ENCODE data around the gene TSPAN9.

DNA sequence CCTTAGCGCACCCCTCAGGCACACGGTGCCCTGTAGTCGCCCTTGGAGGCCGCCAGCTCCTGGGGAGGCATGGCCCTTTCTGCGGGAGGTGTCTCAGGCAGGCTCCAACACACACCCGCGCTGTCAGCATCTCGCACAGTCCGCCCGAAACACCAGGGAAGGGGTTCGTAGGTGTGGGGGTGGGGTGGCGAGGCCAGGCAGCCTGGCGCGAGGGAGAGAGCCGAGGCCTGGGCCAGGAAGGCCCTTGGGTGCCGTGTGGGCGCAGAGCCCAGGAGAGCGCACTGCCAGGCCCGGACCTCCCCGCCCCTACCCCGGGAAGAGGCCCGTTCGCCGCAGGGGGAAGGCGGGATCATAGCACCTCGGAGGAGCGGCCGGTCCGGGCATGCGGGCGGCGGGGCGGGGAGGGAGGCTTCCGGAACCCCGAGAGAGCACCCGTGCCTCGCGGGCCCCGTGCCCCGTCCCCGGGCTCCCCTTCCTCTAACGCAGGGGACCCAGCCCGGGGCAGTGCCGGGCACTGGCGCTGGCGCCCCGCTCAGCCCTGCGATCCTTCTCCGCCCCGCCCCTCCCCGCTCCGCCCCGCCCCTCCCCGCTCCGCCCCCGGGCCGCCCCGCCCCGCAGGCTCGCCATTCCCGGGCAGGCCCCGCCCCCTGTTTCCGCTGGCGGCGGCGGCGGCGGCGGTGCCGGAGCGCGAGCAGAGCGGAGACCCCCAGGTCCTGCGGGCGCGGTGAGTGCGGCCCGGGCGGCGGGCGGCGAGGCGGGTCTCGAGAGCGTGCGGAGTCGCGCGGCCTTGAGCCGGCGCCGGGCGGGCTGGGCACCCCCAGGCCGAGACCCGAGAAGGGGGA lies at the start of gene TSPAN9:
- TF ChIP-seq, protein P1, sequence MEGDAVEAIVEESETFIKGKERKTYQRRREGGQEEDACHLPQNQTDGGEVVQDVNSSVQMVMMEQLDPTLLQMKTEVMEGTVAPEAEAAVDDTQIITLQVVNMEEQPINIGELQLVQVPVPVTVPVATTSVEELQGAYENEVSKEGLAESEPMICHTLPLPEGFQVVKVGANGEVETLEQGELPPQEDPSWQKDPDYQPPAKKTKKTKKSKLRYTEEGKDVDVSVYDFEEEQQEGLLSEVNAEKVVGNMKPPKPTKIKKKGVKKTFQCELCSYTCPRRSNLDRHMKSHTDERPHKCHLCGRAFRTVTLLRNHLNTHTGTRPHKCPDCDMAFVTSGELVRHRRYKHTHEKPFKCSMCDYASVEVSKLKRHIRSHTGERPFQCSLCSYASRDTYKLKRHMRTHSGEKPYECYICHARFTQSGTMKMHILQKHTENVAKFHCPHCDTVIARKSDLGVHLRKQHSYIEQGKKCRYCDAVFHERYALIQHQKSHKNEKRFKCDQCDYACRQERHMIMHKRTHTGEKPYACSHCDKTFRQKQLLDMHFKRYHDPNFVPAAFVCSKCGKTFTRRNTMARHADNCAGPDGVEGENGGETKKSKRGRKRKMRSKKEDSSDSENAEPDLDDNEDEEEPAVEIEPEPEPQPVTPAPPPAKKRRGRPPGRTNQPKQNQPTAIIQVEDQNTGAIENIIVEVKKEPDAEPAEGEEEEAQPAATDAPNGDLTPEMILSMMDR (IDR thresholded peaks at IDR 0.05) = no peak
- TF ChIP-seq CHD4 (IDR thresholded peaks at IDR 0.05; ENCODE audit: borderline replicate concordance) (no peak), HOXB13 (CRISPR knock-in tag; IDR thresholded peaks at IDR 0.05; ENCODE audit: low read depth) (no peak), RAD21 (conservative IDR thresholded peaks at IDR 0.05 in 1 of 2, IDR thresholded peaks at IDR 0.05 in 1 of 2) (no peak)
